A673 (cell line): ENCODE results near the gene HSPB1. TPM values are rescaled to one million over a fixed set of nuclear protein-coding genes. Genes with fewer than 3 reads are reported as not detected.
"Not testable (repeated sequence)": the region's sequence is repeated elsewhere in the genome, so short reads cannot be mapped to it uniquely, and the experiment has no call there.

Source experiments
- BruUV-seq: library from RNA; stranded (reverse); fragments of 400-500 nt; replicated peaks from 2 replicates; lab custom pipeline; 2021; lab: Mats Ljungman, UMichigan
- CTCF ChIA-PET: fragments of 300-600 bp; sonication (Branson Sonifier 250); formaldehyde crosslinking; loops from one replicate; lab custom pipeline; 2022; ENCODE audit warnings: antibody characterized with exemption; lab: Charles Lee
- POLR2A ChIA-PET: fragments of 300-600 bp; sonication (Branson Sonifier 250); formaldehyde crosslinking; loops from one replicate; lab custom pipeline; 2022; ENCODE audit warnings: antibody characterized with exemption; ENCODE audit not compliant: low non-redundant PET; lab: Charles Lee
- DNase-seq: peaks from one replicate; pipeline ENCODE4 v3.0.0-alpha.2; 2015; ENCODE audit warnings: low spot score
- H3K27ac ChIP-seq: fragments of 200-600 bp; sonication (generic); 2 replicates; pipeline ENCODE4 v1.5.1; 2016; ENCODE audit warnings: mixed run types, low read depth, mild to moderate bottlenecking, mixed read lengths, antibody characterized with exemption, low read length; ENCODE audit not compliant: poor library complexity, severe bottlenecking
- H3K27me3 ChIP-seq: fragments of 200-600 bp; sonication (generic); replicated peaks from 2 replicates; pipeline ENCODE4 v1.6.1; 2017; ENCODE audit warnings: mixed run types, low read depth, mild to moderate bottlenecking, mixed read lengths, antibody characterized with exemption, low read length; ENCODE audit not compliant: insufficient read depth, poor library complexity
- H3K36me3 ChIP-seq: fragments of 200-600 bp; sonication (generic); 2 replicates; pipeline ENCODE4 v1.6.1; 2016; ENCODE audit warnings: mixed run types, mild to moderate bottlenecking, mixed read lengths, antibody characterized with exemption, low read length; ENCODE audit not compliant: insufficient read depth, poor library complexity, severe bottlenecking
- H3K4me1 ChIP-seq: fragments of 200-600 bp; sonication (generic); 2 replicates; pipeline ENCODE4 v1.6.1; 2017; ENCODE audit warnings: mixed run types, mild to moderate bottlenecking, mixed read lengths, antibody characterized with exemption, low read length; ENCODE audit not compliant: insufficient read depth, poor library complexity, severe bottlenecking
- H3K4me3 ChIP-seq: fragments of 200-600 bp; sonication (generic); 2 replicates; pipeline ENCODE4 v1.5.1; 2016; ENCODE audit warnings: low read depth, mixed run types, mild to moderate bottlenecking, mixed read lengths, low read length; ENCODE audit not compliant: poor library complexity, severe bottlenecking
- H3K9me3 ChIP-seq: fragments of 200-600 bp; sonication (generic); 2 replicates; pipeline ENCODE4 v1.6.1; 2016; ENCODE audit warnings: mixed run types, low read depth, mild to moderate bottlenecking, mixed read lengths, antibody characterized with exemption, low read length; ENCODE audit not compliant: poor library complexity, severe bottlenecking
- CTCF ChIP-seq: fragments of 300-800, 200-600 bp; sonication (generic); conservative IDR thresholded peaks from 2 replicates; pipeline ENCODE4 v1.5.1; 2017; ENCODE audit warnings: low read depth, mild to moderate bottlenecking, antibody characterized with exemption, low read length, moderate library complexity, mixed read lengths
- EZH2 ChIP-seq: fragments of 200-600 bp; sonication (generic); IDR thresholded peaks from 2 replicates; pipeline ENCODE4 v1.6.1; 2017; ENCODE audit warnings: borderline replicate concordance, low read depth, mild to moderate bottlenecking, mixed read lengths, antibody characterized with exemption, low read length; ENCODE audit not compliant: poor library complexity, severe bottlenecking
- intact Hi-C: fragments of 100-400 bp; cut with micrococcal nuclease; formaldehyde crosslinking; loops from one replicate; pipeline ENCODE4 v1.10.0; 2022; ENCODE audit not compliant: unreplicated experiment
- total RNA-seq: library from RNA; stranded (reverse); gene quantifications from 2 replicates; pipeline ENCODE4 v1.2.3, GENCODE V29; 2021

Gene HSPB1
- total RNA-seq, 1 experiment from 2014 or later: 354 TPM

GRCh38 chr7:76333511-76334101 lies 31.1 kb downstream of the HSPB1 start:
- H3K27ac ChIP-seq: no peak overlapping the region
- DNase-seq: no peak
- intact Hi-C loops: no loop called here
- ChIA-PET POLR2A (no interaction called here), CTCF (no interaction called here)
- H3K36me3 ChIP-seq: peaks cover 30% of the 10 kb centered on the region
- no peaks in the 10 kb centered on the region for H3K9me3 ChIP-seq
- TF ChIP-seq CTCF (no peak), EZH2 (no peak)
- H3K4me1 ChIP-seq: peaks cover 10% of the 10 kb centered on the region
- H3K4me3 ChIP-seq: no peak overlapping the region
- no TSS peak for BruUV-seq
- no peaks in the 10 kb centered on the region for H3K27me3 ChIP-seq

- H3K4me1 ChIP-seq: peaks cover 10% of the 10 kb centered on the region
- TF ChIP-seq CTCF (no peak), EZH2 (no peak)
- intact Hi-C loops: no loop called here
- H3K27ac ChIP-seq: no peak overlapping the region
- BruUV-seq: no TSS peak
- H3K4me3 ChIP-seq: no peak overlapping the region
- DNase-seq: no peak
- no peaks in the 10 kb centered on the region for H3K9me3 ChIP-seq
- no peaks in the 10 kb centered on the region for H3K27me3 ChIP-seq
- POLR2A ChIA-PET: no interaction called here
- H3K36me3 ChIP-seq: peaks cover 26% of the 10 kb centered on the region
- CTCF ChIA-PET: no interaction called here
Observed at GRCh38 chr7:76334320-76334967, 32.0 kb downstream of the HSPB1 start.

GRCh38 chr7:76335417-76335816 lies 32.9 kb downstream of the HSPB1 start:
- H3K4me3 ChIP-seq, DNase-seq, CTCF ChIA-PET, POLR2A ChIA-PET, intact Hi-C loops, H3K27me3 ChIP-seq, BruUV-seq, H3K27ac ChIP-seq, H3K9me3 ChIP-seq: not testable (repeated sequence)
- peaks cover 12% of the 10 kb centered on the region for H3K4me1 ChIP-seq
- H3K36me3 ChIP-seq: peaks cover 16% of the 10 kb centered on the region

- CTCF ChIA-PET: no interaction called here
- POLR2A ChIA-PET: no interaction called here
- no TSS peak for BruUV-seq
- H3K4me1 ChIP-seq: peaks cover 19% of the 10 kb centered on the region
- no peak overlapping the region for H3K27ac ChIP-seq
- intact Hi-C loops: no loop called here
- TF ChIP-seq CTCF (no peak), EZH2 (no peak)
- peaks cover 10% of the 10 kb centered on the region for H3K36me3 ChIP-seq
- H3K4me3 ChIP-seq: no peak overlapping the region
- H3K27me3 ChIP-seq: no peaks in the 10 kb centered on the region
- no peaks in the 10 kb centered on the region for H3K9me3 ChIP-seq
- DNase-seq: no peak
Observed at GRCh38 chr7:76336094-76336493, 33.6 kb downstream of the HSPB1 start.
